ENCODE results near the gene LYSET.
"Not testable (repeated sequence)": the region's sequence is repeated elsewhere in the genome, so short reads cannot be mapped to it uniquely, and the experiment has no call there.

LYSET gene

GRCh38 chr14:93219103-93219726, 34.1 kb downstream of the LYSET start:
- Mint-ChIP-seq H3K27me3 (no peaks in the 10 kb centered on the region), H3K4me1 (no peaks in the 10 kb centered on the region), H3K9me3 (no peaks in the 10 kb centered on the region), H3K4me3 (no peak overlapping the region), H3K36me3 (peaks cover 45% of the 10 kb centered on the region), H3K27ac (no peak overlapping the region)
- CTCF ChIA-PET = interaction anchor here (0.6 to 2.2 kb wide), 8 partner anchors 12 to 264 kb away, joined by 3 to 14 read pairs (median 4); partner anchors contain the start of genes GON7, LYSET, MOAP1 and UBR7
- DNase-seq = peak; percentile 69

- Mint-ChIP-seq H3K36me3 (peaks cover 46% of the 10 kb centered on the region), H3K4me1 (no peaks in the 10 kb centered on the region), H3K4me3 (no peak overlapping the region), H3K27me3 (no peaks in the 10 kb centered on the region), H3K9me3 (no peaks in the 10 kb centered on the region), H3K27ac (no peak overlapping the region)
- CTCF ChIA-PET = interaction anchor here (1.0 kb wide), 1 partner anchor 107 kb away, joined by 5 read pairs; no protein-coding TSS in a partner anchor
- no peak for DNase-seq
Observed at GRCh38 chr14:93220509-93220908, 35.4 kb downstream of the LYSET start.

- DNase-seq = no peak
- Mint-ChIP-seq H3K27me3 (no peaks in the 10 kb centered on the region), H3K4me1 (no peaks in the 10 kb centered on the region), H3K27ac (no peak overlapping the region), H3K9me3 (no peaks in the 10 kb centered on the region), H3K4me3 (no peak overlapping the region), H3K36me3 (peaks cover 52% of the 10 kb centered on the region)
- CTCF ChIA-PET = no interaction called here
Observed at GRCh38 chr14:93223565-93223964, 38.4 kb downstream of the LYSET start.

- Mint-ChIP-seq H3K27ac (no peak overlapping the region), H3K4me1 (peaks cover 10% of the 10 kb centered on the region), H3K36me3 (peaks cover 32% of the 10 kb centered on the region), H3K4me3 (no peak overlapping the region), H3K9me3 (no peaks in the 10 kb centered on the region), H3K27me3 (peaks cover 34% of the 10 kb centered on the region)
- no peak for DNase-seq
- CTCF ChIA-PET = no interaction called here
Observed at GRCh38 chr14:93228550-93228949, 43.4 kb downstream of the LYSET start.

DNA sequence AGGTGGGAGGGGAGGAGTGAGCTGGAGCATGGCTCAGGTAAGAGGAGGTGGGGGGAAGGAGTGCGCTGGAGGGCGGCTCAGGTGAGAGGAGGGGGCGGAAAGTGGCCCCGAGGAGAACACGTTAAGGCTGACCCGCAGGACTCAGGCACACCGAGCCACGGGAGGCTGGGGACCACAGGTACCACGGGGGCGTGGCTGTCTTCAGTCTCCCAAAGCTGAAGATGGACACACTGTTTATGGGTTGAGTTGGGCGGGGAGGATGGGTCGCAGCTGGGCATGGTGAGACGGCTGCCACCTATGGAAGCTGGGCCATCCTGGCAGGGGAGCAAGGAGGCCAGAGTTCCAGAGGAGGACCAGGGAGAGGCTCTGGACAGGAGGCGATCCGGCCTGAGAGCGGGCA, 45.4 kb downstream of the LYSET start:
- Mint-ChIP-seq H3K36me3 (peaks cover 23% of the 10 kb centered on the region), H3K4me1 (peaks cover 10% of the 10 kb centered on the region), H3K4me3 (no peak overlapping the region), H3K27ac (no peak overlapping the region), H3K9me3 (no peaks in the 10 kb centered on the region), H3K27me3 (peaks cover 54% of the 10 kb centered on the region)
- no peak for DNase-seq
- CTCF ChIA-PET = interaction anchor here (0.6 kb wide), 1 partner anchor 54 kb away, joined by 3 read pairs; no protein-coding TSS in a partner anchor

DNA sequence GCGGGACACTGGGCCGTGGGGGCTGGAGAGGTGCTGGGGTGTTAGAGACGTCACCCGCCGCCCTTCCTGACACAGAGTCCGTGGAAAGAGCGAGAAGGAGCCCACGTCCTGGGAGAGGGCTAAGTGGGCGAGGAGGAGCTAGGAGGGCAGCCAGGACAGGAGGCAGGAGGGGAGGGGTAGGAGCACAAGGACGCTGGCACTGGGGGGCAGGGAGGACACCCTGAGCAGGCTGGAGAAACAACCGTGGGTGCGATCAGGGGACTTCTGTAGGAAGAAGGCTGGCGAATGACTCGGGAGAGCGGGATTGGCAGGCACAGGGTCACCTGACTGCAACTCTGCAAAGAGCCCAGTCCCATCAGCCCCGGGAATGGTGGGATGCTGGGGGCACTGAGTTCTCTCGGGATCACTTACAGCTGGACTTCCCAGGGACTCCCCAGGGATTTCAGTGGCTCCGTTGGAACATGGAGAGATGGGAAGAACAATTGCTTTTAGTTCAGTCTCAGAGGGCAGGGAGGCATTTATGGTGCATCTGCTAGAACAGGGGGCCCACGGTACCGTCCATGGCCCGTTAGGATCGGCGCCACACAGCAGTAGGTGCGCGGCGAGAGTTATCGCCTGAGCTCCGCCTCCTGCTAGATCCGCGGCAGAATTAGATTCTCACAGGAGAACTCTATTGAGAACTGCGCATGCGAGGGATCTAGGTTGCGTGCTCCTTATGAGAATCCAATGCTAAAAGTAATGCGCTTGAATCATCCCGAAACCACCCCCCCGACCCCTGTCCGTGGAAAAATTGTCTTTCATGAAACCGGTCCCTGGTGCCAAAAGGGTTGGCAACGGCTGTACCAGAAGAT, 46.2 kb downstream of the LYSET start:
- peaks cover 56% of the 10 kb centered on the region for H3K27me3 Mint-ChIP-seq
- no peak overlapping the region for H3K27ac Mint-ChIP-seq
- no peak for DNase-seq
- CTCF ChIA-PET = no interaction called here
- peaks cover 17% of the 10 kb centered on the region for H3K36me3 Mint-ChIP-seq
- H3K4me1 Mint-ChIP-seq = peaks cover 10% of the 10 kb centered on the region
- H3K4me3 Mint-ChIP-seq = peak overlapping the region; percentile 25
- no peaks in the 10 kb centered on the region for H3K9me3 Mint-ChIP-seq

GRCh38 chr14:93232159-93232558, 47.0 kb downstream of the LYSET start:
- Mint-ChIP-seq H3K9me3 (no peaks in the 10 kb centered on the region), H3K4me3 (no peak overlapping the region), H3K4me1 (peaks cover 10% of the 10 kb centered on the region), H3K27me3 (peaks cover 56% of the 10 kb centered on the region), H3K36me3 (peaks cover 14% of the 10 kb centered on the region), H3K27ac (no peak overlapping the region)
- CTCF ChIA-PET = no interaction called here
- no peak for DNase-seq

- not testable (repeated sequence) for H3K36me3 Mint-ChIP-seq, H3K4me3 Mint-ChIP-seq, H3K27ac Mint-ChIP-seq, DNase-seq, H3K9me3 Mint-ChIP-seq
- Mint-ChIP-seq H3K27me3 (peaks cover 56% of the 10 kb centered on the region), H3K4me1 (peaks cover 10% of the 10 kb centered on the region)
- CTCF ChIA-PET = interaction anchor here (1.1 kb wide), 1 partner anchor 386 kb away, joined by 3 read pairs; no protein-coding TSS in a partner anchor
Observed at GRCh38 chr14:93233078-93233477, 48.0 kb downstream of the LYSET start.

DNA sequence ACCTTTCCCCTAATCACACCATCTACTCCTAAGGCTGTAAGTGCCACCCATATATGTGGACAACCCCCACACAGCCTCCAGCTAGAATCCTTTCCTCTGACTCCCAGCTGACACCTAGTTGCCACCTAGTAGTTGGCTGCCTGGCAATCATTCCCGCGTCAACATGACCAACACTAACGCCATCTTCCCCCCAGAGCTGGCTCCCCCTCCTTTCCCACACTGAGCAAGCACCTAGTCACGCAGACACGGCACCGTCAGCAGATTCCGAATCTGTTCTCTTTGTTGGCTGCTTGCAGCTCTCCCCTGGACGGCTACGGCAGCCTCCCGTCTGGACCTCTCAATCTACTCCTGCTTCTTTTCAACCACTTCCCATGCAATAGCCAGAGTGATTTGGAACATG, 49.7 kb downstream of the LYSET start:
- Mint-ChIP-seq H3K9me3 (no peaks in the 10 kb centered on the region), H3K27ac (no peak overlapping the region), H3K36me3 (no peaks in the 10 kb centered on the region), H3K4me1 (peaks cover 10% of the 10 kb centered on the region), H3K4me3 (no peak overlapping the region), H3K27me3 (peaks cover 56% of the 10 kb centered on the region)
- DNase-seq = no peak
- CTCF ChIA-PET = interaction anchor here (0.8 to 1.3 kb wide), 2 partner anchors 83 to 121 kb away, joined by 3 read pairs; no protein-coding TSS in a partner anchor

Measured in activated naive CD4-positive, alpha-beta T cell treated with anti-CD3 and anti-CD28 coated beads, Interleukin-2, amount 10 ng/mL, durations not matched to agents 7 days and 5 days (primary cell).